Trophoblast cell (in vitro differentiated cells and primary cell): Measurements from ENCODE around the gene ETHE1.

Source experiments
- DNase-seq, 2 donors: peaks; one replicate each; pipeline ENCODE4 v3.0.0-alpha.2; 2016
- H2AFZ ChIP-seq: 2 replicates; pipeline ENCODE4 v1.6.1; 2013; ENCODE audit warnings: low read length, moderate library complexity, mild to moderate bottlenecking; ENCODE audit not compliant: insufficient read depth, poor library complexity
- H2AK5ac ChIP-seq: 2 replicates; pipeline ENCODE4 v1.6.1; 2013; ENCODE audit warnings: mild to moderate bottlenecking, low read length
- H2BK120ac ChIP-seq: 2 replicates; pipeline ENCODE4 v1.6.1; 2013; ENCODE audit warnings: low read length, mild to moderate bottlenecking, moderate library complexity; ENCODE audit not compliant: insufficient read depth, poor library complexity
- H2BK12ac ChIP-seq: 2 replicates; pipeline ENCODE4 v1.6.1; 2013; ENCODE audit warnings: mild to moderate bottlenecking, low read length, moderate library complexity
- H2BK5ac ChIP-seq: 2 replicates; pipeline ENCODE4 v1.6.1; 2013; ENCODE audit warnings: low read length, low read depth, moderate library complexity, mild to moderate bottlenecking; ENCODE audit not compliant: poor library complexity
- H3K14ac ChIP-seq: 2 replicates; pipeline ENCODE4 v1.6.1; 2013; ENCODE audit warnings: mild to moderate bottlenecking, low read length
- H3K18ac ChIP-seq: 2 replicates; pipeline ENCODE4 v1.6.1; 2013; ENCODE audit warnings: mild to moderate bottlenecking, low read length
- H3K23ac ChIP-seq: 2 replicates; pipeline ENCODE4 v1.6.1; 2013; ENCODE audit warnings: low read length
- H3K27ac ChIP-seq: 2 replicates; pipeline ENCODE4 v1.5.1; 2013; ENCODE audit warnings: low read depth, mild to moderate bottlenecking, inconsistent platforms, low read length, moderate library complexity
- H3K27me3 ChIP-seq: 2 replicates; pipeline ENCODE4 v1.6.1; 2013; ENCODE audit warnings: inconsistent platforms, mild to moderate bottlenecking, low read length, moderate library complexity; ENCODE audit not compliant: insufficient read depth
- H3K36me3 ChIP-seq, 2 experiments: 1 replicate in 1 of 2; 2 replicates in 1 of 2; pipeline ENCODE4 v1.6.1; 2013; ENCODE audit warnings: low read length in 2 of 2, mild to moderate bottlenecking in 2 of 2, moderate library complexity in 1 of 2; ENCODE audit not compliant: insufficient read depth in 2 of 2, control insufficient read depth in 1 of 2
- H3K4ac ChIP-seq: 2 replicates; pipeline ENCODE4 v1.6.1; 2013; ENCODE audit warnings: low read depth, mild to moderate bottlenecking, low read length, moderate library complexity
- H3K4me1 ChIP-seq, 2 experiments: 1 replicate in 1 of 2; 2 replicates in 1 of 2; pipeline ENCODE4 v1.6.1; 2013; ENCODE audit warnings: low read length in 2 of 2, mild to moderate bottlenecking in 2 of 2, moderate library complexity in 1 of 2; ENCODE audit not compliant: insufficient read depth in 2 of 2, control insufficient read depth in 1 of 2
- H3K4me2 ChIP-seq: 2 replicates; pipeline ENCODE4 v1.6.1; 2013; ENCODE audit warnings: inconsistent platforms, mild to moderate bottlenecking, low read length, moderate library complexity
- H3K4me3 ChIP-seq: 2 replicates; pipeline ENCODE4 v1.5.1; 2013; ENCODE audit warnings: mild to moderate bottlenecking, low read depth, low read length, inconsistent platforms
- H3K79me1 ChIP-seq: one replicate; pipeline ENCODE4 v1.6.1; 2013; ENCODE audit warnings: low read length
- H3K79me2 ChIP-seq: 2 replicates; pipeline ENCODE4 v1.6.1; 2013; ENCODE audit warnings: low read length, mild to moderate bottlenecking; ENCODE audit not compliant: control insufficient read depth, insufficient read depth, poor library complexity
- H3K9ac ChIP-seq: 2 replicates; pipeline ENCODE4 v1.6.1; 2013; ENCODE audit warnings: mild to moderate bottlenecking, low read length
- H3K9me3 ChIP-seq: 2 replicates; pipeline ENCODE4 v1.6.1; 2013; ENCODE audit warnings: low read depth, mild to moderate bottlenecking, control low read depth, inconsistent platforms, low read length; ENCODE audit not compliant: insufficient read depth
- H4K12ac ChIP-seq: 2 replicates; pipeline ENCODE4 v1.6.1; 2013; ENCODE audit warnings: low read depth, mild to moderate bottlenecking, low read length, moderate library complexity
- H4K8ac ChIP-seq: 2 replicates; pipeline ENCODE4 v1.6.1; 2013; ENCODE audit warnings: low read depth, mild to moderate bottlenecking, low read length, moderate library complexity
- H4K91ac ChIP-seq: one replicate; pipeline ENCODE4 v1.6.1; 2013; ENCODE audit warnings: low read depth, mild to moderate bottlenecking, low read length, moderate library complexity
- whole genome bisulfite sequencing: extraction: QIAGEN DNeasy Blood & Tissue Kit; methylation state at CpG from one replicate; pipeline ENCODE4 v1.1.7; 2013; ENCODE audit warnings: missing lambda C conversion rate; ENCODE audit not compliant: insufficient read length, insufficient coverage; ENCODE audit errors: extremely low coverage; 5-methylcytosine and 5-hydroxymethylcytosine counted together

ETHE1 gene

DNA sequence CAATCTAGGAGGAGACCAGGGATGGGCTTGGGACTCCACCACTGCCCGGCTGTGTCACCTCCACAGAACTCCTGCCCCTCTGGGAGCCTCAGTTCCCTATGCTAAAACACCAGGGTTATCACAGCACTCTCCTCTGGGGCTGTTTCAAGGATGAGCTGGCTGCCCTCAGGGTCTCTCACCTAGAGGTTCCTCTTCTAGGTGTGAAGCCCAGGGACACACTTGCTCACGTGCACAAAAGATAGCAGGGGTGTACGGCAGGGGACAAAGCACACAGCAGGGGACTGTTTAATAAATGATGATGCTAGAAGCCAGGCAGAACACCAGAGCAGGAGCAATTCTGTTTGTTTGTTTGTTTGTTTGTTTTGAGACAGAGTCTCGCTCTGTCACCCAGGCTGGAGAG, 44.8 kb downstream of the ETHE1 start:
- Histone ChIP-seq H2BK120ac (no peak overlapping the region), H3K4ac (no peak overlapping the region), H3K27me3 (no peaks in the 10 kb centered on the region), H4K12ac (no peak overlapping the region), H3K36me3 (peaks cover 1 to 5% of the 10 kb centered on the region in 2 experiments), H3K18ac (no peak overlapping the region), H3K9me3 (no peaks in the 10 kb centered on the region), H3K79me2 (no peaks in the 10 kb centered on the region), H3K9ac (no peak overlapping the region), H3K4me1 (peaks cover 0 to 3% of the 10 kb centered on the region in 2 experiments), H3K4me2 (no peak overlapping the region), H2AFZ (no peak overlapping the region), H2BK5ac (no peak overlapping the region), H4K91ac (no peak overlapping the region), H2BK12ac (no peak overlapping the region), H3K27ac (no peak overlapping the region), H4K8ac (no peak overlapping the region), H3K14ac (no peak overlapping the region), H3K79me1 (no peaks in the 10 kb centered on the region), H3K4me3 (no peak overlapping the region), H2AK5ac (no peak overlapping the region), H3K23ac (no peak overlapping the region)
- peak; percentile 68 to 74 for DNase-seq
- WGBS: no CpG with 5 or more reads among the region's 4 CpGs

DNA sequence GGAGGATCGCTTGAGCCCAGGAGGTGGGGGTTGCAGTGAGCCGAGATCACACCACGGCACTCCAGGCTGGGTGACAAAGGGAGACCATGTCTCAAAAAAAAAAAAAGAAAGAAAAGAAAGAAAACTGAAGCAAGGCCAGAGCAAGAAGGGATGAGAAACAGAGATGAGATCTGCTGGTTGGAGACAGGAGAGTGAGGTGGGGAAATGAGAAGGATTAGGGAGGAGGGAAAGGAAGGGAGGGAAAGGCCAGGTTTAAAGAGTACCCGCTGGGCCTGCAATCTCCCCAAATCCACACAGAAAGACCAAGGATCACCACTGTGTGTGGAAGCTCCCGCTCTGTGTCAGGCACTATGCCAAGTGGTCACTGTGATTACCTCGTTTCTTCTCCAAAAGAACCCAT, 45.3 kb downstream of the ETHE1 start:
- Histone ChIP-seq H3K79me1 (no peaks in the 10 kb centered on the region), H4K8ac (no peak overlapping the region), H3K4me1 (peaks cover 0 to 3% of the 10 kb centered on the region in 2 experiments), H2BK12ac (no peak overlapping the region), H3K9ac (no peak overlapping the region), H4K12ac (no peak overlapping the region), H2AFZ (no peak overlapping the region), H3K4me3 (no peak overlapping the region), H3K36me3 (peaks cover 1 to 5% of the 10 kb centered on the region in 2 experiments), H3K23ac (no peak overlapping the region), H3K4me2 (no peak overlapping the region), H3K27ac (no peak overlapping the region), H3K79me2 (no peaks in the 10 kb centered on the region), H2AK5ac (no peak overlapping the region), H3K18ac (no peak overlapping the region), H2BK120ac (no peak overlapping the region), H4K91ac (no peak overlapping the region), H3K9me3 (no peaks in the 10 kb centered on the region), H3K14ac (no peak overlapping the region), H3K4ac (no peak overlapping the region), H3K27me3 (no peaks in the 10 kb centered on the region), H2BK5ac (no peak overlapping the region)
- no CpG with 5 or more reads among the region's 6 CpGs for WGBS
- DNase-seq: no peak

DNA sequence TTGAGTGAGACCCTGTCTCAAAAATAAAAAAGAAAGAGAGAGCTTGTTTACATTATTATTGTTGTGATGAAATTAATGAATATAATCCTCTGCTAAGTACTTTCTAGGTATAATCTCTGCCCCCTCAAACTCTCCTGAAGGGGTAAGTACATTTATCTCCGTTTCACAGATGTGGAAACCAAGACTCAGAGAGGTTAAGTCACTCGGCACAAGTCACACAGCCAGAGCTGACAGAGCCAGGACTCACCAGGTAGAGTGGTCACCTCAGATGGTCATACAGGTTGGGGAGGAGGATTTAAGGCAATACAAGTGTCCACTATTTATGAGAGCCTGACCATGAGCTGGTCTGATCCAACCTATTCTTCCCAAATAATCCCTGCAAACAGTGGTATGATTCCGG, 46.4 kb downstream of the ETHE1 start:
- Histone ChIP-seq H4K91ac (no peak overlapping the region), H3K18ac (no peak overlapping the region)
- WGBS: no CpG with 5 or more reads among the region's 3 CpGs

DNA sequence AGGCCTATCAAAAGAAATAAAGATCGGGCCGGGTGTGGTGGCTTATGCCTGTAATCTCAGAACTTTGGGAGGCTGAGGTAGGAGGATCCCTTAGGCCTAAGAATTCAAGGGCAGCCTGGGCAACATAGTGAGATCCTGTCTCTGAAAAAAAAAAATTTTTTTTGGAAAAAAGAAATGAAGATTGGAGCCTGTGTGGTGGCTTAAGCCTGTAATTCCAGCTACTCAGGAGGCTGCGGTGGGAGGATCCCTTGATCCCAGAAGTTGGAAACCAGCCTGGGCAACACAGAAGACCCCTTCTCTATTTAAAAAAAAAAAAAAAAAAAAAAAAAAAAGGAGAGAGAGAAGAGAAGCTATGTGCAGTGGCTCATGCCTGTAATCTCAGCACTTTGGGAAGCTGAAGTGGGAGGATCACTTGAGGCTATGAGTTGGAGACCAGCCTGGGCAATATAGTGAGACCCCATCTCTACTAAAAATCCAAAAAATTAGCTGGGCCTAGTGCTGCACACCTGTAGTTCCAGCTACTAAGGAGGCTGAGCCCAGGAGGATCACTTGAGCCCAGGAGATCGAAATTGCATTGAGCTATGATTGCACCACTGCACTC, 46.9 kb downstream of the ETHE1 start:
- H3K9ac ChIP-seq: no peak overlapping the region
- H3K79me2 ChIP-seq: no peaks in the 10 kb centered on the region

More for the DNA sequence above, 46.4 kb downstream of the ETHE1 start:
- Histone ChIP-seq H3K79me1 (peaks cover 2% of the 10 kb centered on the region), H2BK5ac (no peak overlapping the region), H3K9me3 (no peaks in the 10 kb centered on the region), H3K27me3 (no peaks in the 10 kb centered on the region), H3K23ac (peak overlapping the region; percentile 49), H3K4me2 (no peak overlapping the region), H3K27ac (no peak overlapping the region), H3K4me1 (peaks cover 4% of the 10 kb centered on the region in 2 experiments), H2BK12ac (no peak overlapping the region), H3K79me2 (no peaks in the 10 kb centered on the region), H2AK5ac (no peak overlapping the region), H4K8ac (no peak overlapping the region), H3K36me3 (peaks cover 1 to 5% of the 10 kb centered on the region in 2 experiments), H4K12ac (no peak overlapping the region), H3K9ac (peak overlapping the region; percentile 17), H3K4me3 (no peak overlapping the region), H2BK120ac (no peak overlapping the region), H2AFZ (no peak overlapping the region), H3K4ac (no peak overlapping the region), H3K14ac (no peak overlapping the region)
- no peak for DNase-seq

More for the DNA sequence above, 46.9 kb downstream of the ETHE1 start:
- H2BK12ac ChIP-seq: no peak overlapping the region
- peaks cover 6 to 7% of the 10 kb centered on the region in 2 experiments for H3K4me1 ChIP-seq
- H3K27me3 ChIP-seq: no peaks in the 10 kb centered on the region
- no CpG with 5 or more reads among the region's 4 CpGs for WGBS
- no peak for DNase-seq
- H3K27ac ChIP-seq: no peak overlapping the region
- no peak overlapping the region for H2AFZ ChIP-seq
- no peak overlapping the region for H4K8ac ChIP-seq
- H3K4me2 ChIP-seq: no peak overlapping the region
- no peak overlapping the region for H3K4ac ChIP-seq
- H4K12ac ChIP-seq: no peak overlapping the region
- H3K23ac ChIP-seq: no peak overlapping the region
- no peaks in the 10 kb centered on the region for H3K9me3 ChIP-seq
- peaks cover 4% of the 10 kb centered on the region for H3K79me1 ChIP-seq
- no peak overlapping the region for H3K4me3 ChIP-seq
- H3K36me3 ChIP-seq: peaks cover 1 to 5% of the 10 kb centered on the region in 2 experiments
- no peak overlapping the region for H2AK5ac ChIP-seq
- no peak overlapping the region for H3K18ac ChIP-seq
- no peak overlapping the region for H2BK120ac ChIP-seq
- no peak overlapping the region for H2BK5ac ChIP-seq
- no peak overlapping the region for H3K14ac ChIP-seq
- no peak overlapping the region for H4K91ac ChIP-seq
